Activated T-cell treated with anti-CD3 and anti-CD28 coated beads for 4 hours (primary cell): ENCODE data around the gene APLN.
A peak's percentile ranks its signal among the peaks of the same experiment; 100 is the strongest.

Experiments
- DNase-seq: peaks from one replicate; pipeline ENCODE4 v3.0.0-alpha.2; 2020

Gene APLN

GRCh38 chrX:129638917-129639316 lies 15.8 kb downstream of the APLN start:
- DNase-seq: no peak

- DNase-seq: peak; percentile 66
These were observed 17.3 kb downstream of the APLN start for GRCh38 chrX:129637217-129638109.

GRCh38 chrX:129636175-129636681 lies 18.5 kb downstream of the APLN start:
- no peak for DNase-seq

- no peak for DNase-seq
These were observed 20.2 kb downstream of the APLN start for GRCh38 chrX:129634541-129634940.

GRCh38 chrX:129632443-129632842 lies 22.3 kb downstream of the APLN start:
- no peak for DNase-seq

GRCh38 chrX:129631849-129632248 lies 22.9 kb downstream of the APLN start:
- DNase-seq: no peak

GRCh38 chrX:129629837-129630236 lies 24.9 kb downstream of the APLN start:
- DNase-seq: no peak

GRCh38 chrX:129626026-129626425 lies 28.7 kb downstream of the APLN start:
- no peak for DNase-seq

GRCh38 chrX:129622757-129623301 lies 31.9 kb downstream of the APLN start:
- DNase-seq: no peak

- no peak for DNase-seq
These were observed 35.8 kb downstream of the APLN start for GRCh38 chrX:129618997-129619396.

GRCh38 chrX:129617420-129617819 lies 37.3 kb downstream of the APLN start:
- DNase-seq: no peak

- DNase-seq: no peak
These were observed 40.1 kb downstream of the APLN start for GRCh38 chrX:129614481-129615255.

GRCh38 chrX:129613596-129613995 lies 41.2 kb downstream of the APLN start:
- DNase-seq: no peak

GRCh38 chrX:129612396-129612795 lies 42.4 kb downstream of the APLN start:
- DNase-seq: no peak

GRCh38 chrX:129609395-129609794 lies 45.4 kb downstream of the APLN start:
- DNase-seq: no peak

GRCh38 chrX:129608496-129608895 lies 46.3 kb downstream of the APLN start:
- no peak for DNase-seq

GRCh38 chrX:129606918-129607317 lies 47.8 kb downstream of the APLN start:
- peak; percentile 47 for DNase-seq

GRCh38 chrX:129600981-129601424 lies 53.8 kb downstream of the APLN start:
- no peak for DNase-seq

- DNase-seq: no peak
These were observed 54.8 kb downstream of the APLN start for GRCh38 chrX:129599996-129600395.

GRCh38 chrX:129599499-129599898 lies 55.3 kb downstream of the APLN start:
- DNase-seq: no peak

GRCh38 chrX:129597905-129598304 lies 56.9 kb downstream of the APLN start:
- no peak for DNase-seq

GRCh38 chrX:129596077-129596476 lies 58.7 kb downstream of the APLN start:
- DNase-seq: no peak
